Activated CD4-positive, CD25-positive, alpha-beta regulatory T cell treated with anti-CD3 and anti-CD28 coated beads, Interleukin-2, amount 50 U/mL, for 16 hours (primary cell): ENCODE measurements around the gene ECHS1.

Experiments used
- DNase-seq: peaks from one replicate; pipeline ENCODE4 v3.0.0-alpha.2; 2020; ENCODE audit warnings: low read depth, low spot score

The ECHS1 gene

DNA sequence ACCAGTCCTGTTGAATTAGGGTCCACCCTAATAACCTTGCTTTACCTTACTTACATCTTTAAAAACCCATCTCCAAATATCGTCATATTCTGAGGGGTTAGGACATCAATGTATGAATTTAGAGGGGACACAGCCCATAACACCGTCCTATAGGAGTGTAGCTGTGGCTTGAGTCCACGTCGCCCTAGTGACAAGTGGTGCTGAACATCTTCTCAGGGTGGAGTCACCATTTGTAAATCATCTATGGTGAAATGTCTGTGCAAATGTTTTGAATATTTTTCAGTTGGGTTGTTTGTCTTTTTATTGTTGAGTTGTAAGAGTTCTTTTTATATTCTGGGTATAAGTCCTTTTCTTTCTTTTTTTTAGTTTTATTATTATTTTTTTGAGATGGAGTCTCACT is 31.2 kb downstream of the ECHS1 start:
- no peak for DNase-seq

GRCh38 chr10:133339708-133340380 is 33.3 kb downstream of the ECHS1 start:
- no peak for DNase-seq

DNA sequence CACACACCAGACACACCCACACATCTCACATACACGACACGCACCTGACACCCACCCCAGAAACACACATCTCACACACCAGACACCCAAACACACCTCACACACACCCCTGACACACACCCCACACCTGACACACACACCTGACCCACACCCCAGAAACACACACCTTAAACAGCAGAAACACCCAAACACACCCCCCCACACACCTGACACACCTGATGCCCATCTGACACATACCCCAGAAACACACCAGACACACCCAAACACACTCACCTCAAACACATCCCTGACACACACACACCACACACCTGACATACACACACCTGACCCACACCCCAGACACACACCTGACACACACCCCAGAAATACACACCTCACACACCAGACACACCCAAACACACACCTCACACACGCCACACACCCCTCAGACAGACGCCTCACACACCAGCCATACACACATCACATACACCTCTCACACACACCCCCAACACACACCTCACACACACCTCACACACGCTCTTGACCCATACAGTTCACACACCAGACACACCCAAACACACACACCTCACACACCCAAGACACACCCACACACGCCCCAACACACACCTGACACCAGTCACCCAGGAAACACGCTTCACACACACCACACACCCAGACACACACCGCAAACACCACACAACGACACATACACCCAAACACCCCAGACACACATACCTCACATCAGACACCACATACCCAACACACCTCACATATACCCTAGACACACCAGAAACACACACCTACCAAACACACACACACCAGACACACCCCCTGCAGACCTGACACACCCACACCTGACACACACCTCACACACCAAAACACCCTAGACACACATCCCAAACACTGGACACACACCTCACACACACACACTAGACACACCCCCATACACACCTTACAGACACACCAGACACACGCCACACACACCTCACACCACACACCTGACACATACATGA is 34.8 kb downstream of the ECHS1 start:
- DNase-seq, result no peak

- no peak for DNase-seq
These were observed 35.8 kb downstream of the ECHS1 start for GRCh38 chr10:133337370-133337725.

DNA sequence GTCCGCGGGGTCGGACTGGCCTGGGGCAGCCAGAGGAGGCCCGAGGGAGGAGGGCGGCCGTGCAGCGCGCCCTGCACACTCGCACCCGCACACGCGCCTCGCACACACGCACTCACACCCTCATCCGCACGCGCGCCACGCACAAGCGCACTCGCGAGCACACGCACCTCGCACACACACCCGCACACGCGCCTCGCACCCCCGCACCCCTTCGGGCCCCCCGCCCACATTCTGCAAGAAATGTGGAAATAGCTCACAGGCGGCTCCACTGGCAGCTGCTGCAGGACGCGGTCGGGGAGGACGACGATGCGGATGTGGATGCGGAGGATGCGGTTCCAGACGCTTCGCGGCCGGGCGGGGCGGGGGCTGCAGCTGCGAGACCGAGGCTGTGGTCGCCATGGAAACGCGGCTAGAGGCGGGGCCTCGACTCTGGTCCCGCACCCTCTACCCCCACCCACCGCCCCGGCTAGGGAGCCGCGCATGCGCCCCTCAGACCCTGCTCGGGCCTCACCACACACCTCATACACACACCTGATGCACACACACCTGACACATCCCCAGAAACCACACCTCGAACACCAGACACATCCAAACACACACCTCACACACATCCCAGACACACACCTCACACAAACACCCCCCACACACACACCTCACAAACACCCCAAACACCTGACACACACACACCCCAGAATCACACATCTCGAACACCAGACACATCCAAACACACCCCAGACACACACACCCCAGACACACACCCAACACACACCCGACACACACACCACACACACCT is 36.4 kb downstream of the ECHS1 start, which contains the start of gene CALY:
Gene CALY (minus strand): TSS at position 320 of the 793 bp plus-strand sequence. CDS start 7,907 bp downstream, outside the sequence.
- peak; percentile 58 for DNase-seq

DNA sequence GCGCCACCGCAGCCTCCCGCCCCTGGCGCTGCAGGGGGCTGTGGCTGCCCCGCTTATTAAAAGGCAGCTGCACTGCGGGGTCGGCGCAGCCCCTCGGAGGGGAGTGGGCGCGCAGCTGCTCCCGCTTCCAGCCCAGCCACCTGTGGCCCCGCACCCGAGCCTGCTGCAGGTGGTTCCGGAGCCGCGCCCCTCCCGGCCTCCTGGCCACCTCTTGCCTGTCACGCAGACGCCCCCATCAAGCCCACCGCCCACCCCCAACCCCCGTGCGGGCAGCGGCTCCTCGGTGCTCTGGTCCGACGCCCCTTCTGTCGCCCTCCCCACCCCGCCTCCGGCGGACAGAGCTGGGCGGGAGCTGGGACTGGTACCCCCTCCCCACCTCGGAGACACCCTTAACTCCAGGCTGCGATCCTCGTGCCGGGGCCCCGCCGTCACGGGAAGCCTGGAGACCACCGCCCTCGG is 37.0 kb downstream of the ECHS1 start:
- DNase-seq, result no peak

DNA sequence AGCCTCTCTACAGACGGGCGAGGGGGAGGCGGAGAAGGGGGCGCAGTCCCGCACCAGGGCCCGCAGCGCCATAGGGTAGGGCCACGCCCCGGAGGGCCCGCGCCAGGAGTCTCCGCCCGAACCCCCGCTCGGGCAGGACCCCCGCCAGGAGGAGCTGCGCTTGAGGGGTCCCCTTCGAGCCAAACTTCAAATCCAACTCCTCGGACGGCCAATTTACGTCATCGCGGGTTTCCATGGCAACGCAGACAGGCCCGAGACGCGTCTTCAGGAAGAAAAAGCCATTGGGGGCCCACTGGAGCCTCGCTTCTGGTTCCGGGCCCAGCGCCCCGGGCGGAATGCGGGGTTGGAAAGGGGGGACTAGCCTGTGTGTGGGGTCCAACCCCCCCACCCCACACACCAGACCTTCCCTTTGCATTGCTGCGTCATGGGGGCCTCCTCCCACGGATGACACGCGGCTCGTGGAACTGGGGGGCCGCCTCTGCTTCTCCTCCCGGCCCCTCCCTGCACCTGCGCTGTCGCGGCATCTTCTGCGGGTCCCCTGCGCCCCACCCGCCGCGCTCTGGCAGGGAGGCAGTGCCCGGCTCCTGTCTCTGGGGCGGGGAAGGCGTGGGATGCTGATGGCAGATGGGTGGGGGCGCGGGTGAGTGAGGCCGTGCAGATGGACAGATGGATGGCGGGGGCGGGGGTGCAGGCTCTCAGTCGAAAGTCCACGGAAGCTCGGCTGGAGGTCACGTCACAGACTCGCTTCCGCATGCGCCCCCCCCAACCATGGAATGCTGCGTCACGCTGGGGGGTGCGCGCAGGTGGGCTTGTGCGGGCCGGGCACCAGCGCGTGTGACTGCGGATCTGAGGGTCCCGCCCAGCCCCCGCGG is 37.7 kb downstream of the ECHS1 start:
- peak; percentile 55 for DNase-seq

GRCh38 chr10:133334503-133335245 is 38.5 kb downstream of the ECHS1 start:
- DNase-seq, result no peak

DNA sequence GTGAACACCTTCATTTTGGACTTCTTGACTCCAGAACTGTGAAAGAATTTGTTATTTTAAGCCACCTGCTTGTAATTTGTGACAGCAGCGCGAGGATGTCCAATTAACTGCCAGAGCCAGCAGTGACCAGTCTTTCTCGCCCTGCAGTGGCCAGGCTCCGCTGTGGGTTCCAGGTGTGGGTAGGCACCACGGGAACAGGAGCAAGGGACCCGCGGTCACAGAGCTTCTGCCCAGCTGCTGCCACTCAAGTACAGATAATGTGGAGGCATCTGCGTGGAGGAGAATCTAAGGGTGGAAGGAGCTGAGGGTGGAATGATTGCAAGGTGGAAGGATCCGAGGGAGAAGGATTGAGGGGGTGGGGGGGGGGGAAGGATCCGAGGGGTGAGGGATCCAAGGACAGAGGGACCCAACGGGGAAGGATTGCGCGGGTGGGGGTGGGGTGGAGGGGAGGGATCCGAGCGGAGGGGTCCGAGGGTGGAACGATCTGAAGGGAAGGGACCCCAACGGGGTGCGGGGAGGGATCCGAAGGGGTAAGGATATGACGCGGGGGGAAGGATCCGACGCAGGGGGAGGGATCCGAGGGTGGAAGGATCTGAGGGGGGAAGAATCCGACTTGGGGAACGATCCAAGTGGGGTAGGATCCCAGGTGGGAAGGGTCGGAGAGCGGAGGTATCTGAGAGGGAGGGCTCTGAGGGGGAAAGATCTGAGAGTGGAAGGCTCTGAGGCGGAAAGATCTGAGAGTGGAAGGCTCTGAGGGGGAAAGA is 40.0 kb downstream of the ECHS1 start:
- no peak for DNase-seq

DNA sequence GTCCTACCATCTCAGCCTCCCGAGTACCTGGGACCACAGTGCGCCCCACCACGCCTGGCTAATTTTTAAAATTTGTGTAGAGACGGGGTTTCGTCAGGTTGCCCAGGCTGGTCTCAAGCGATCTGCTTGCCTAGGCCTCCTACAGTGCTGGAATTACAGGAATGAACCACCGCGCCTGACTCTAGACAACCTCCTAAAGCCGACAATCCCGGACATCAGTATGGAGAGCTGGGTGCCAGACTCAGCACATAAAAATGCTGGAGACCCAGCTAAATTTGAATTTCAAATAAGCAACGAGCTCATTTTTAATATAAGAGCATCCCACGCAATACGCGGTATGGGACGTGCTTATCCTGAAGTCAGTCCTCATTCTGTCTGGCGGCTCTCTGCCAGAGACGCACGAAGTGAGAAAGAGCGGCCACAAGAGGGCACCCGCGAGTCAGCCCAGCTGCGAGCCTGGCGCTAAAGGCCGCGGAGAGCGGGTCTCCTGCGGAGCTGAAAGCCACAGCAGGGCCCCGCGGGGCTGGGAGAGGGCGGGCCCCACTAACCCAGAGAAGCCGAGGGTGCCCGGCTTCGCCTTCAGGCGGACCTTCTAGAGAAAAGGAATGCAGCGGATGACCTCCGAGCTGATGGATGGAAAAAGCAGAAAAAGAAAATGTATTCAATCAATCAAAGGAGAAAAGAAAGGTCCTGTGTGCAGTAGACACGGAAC is 43.5 kb downstream of the ECHS1 start:
- peak; percentile 69 for DNase-seq

DNA sequence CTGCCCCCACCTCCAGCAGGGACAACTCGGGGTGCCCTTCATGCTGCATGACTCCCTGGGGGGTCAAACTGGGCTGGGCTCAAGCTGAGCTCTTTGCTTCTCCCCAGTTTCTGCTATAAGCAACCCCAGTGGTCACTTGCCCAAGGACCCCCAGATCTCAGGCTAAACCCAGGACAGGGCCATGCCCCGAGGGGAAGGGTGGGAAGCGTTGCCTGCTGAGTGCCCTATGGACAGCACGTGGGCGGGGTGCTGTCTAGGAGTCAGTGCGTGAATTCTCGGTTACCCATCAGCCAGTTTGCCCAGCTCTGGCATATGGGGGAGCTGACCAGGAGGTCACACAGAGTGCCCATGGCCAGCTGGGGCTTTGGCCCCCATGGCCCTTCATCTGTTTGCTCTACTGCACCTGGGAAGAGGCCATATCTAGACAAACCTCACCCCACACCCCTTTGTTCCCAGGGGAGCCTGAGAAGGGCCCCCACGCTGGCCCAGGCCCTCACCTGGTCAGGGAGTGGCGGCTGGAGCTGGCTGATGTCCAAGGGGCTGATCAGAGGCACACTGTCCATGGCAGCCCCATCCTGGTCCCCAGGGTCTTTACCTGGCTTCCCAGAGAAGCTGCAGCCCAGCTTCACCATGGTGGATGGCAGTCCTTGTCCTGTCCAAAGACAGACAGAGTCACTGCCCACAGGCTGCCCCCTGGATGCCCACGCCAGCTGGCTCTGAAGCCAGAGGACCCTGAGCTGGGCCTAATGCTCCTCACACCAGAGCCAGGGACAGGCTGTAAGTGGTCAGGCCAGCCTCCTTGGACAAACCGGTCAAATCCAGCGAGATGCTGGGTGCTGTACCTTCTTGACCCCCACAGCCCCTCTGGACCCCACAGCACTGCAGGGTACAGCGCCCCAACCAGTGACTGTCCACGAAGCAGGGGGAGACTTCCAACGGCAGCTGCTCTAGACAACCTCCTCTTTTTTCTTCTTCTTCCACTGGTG is 44.5 kb downstream of the ECHS1 start:
- DNase-seq, result no peak

- DNase-seq, result no peak
These were observed 45.4 kb downstream of the ECHS1 start for GRCh38 chr10:133327651-133328357.

DNA sequence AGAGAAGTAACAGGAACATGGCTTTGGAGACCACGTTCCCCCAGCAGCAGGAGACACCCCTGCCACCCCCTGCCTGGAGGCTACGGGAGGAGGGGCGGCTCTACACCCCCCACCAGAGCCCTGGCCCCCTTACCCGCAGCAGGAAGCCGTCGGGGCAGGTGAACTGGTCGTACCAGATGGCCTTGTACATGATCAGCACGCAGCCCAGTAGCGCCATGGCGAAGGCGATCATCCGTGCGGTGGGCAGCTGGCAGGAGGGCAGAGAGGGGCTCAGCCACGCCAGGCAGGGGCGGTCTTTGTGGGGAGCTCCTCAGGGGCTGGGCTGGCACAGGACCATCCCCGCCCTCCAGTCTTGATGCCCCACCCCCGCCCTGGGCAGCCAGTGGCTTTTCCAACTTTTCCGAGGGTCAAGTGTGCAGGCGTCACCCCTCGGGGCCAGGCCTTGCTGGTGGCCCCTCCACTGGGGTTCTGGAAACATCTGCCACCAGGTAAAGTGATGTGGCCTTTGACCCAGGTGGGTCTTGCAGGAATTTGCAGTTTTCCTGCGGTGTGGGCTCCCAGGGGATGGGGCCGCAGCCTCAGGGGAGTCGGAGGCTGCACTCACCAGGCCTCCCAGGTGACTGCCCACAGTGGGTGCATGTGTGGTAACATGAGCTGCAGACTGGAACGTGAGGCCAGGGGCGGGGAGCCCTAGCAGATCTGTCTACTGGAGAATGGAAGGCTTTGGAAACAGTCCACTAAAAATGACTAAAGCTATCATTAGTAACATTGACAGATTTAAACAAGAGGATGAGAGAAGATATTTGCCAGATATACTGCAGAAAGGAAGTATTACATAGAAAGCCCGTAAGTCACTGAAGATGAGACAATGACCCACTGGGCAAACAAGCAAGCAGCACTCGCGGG is 46.2 kb downstream of the ECHS1 start:
- no peak for DNase-seq

- no peak for DNase-seq
These were observed 47.0 kb downstream of the ECHS1 start for GRCh38 chr10:133326223-133326551.

DNA sequence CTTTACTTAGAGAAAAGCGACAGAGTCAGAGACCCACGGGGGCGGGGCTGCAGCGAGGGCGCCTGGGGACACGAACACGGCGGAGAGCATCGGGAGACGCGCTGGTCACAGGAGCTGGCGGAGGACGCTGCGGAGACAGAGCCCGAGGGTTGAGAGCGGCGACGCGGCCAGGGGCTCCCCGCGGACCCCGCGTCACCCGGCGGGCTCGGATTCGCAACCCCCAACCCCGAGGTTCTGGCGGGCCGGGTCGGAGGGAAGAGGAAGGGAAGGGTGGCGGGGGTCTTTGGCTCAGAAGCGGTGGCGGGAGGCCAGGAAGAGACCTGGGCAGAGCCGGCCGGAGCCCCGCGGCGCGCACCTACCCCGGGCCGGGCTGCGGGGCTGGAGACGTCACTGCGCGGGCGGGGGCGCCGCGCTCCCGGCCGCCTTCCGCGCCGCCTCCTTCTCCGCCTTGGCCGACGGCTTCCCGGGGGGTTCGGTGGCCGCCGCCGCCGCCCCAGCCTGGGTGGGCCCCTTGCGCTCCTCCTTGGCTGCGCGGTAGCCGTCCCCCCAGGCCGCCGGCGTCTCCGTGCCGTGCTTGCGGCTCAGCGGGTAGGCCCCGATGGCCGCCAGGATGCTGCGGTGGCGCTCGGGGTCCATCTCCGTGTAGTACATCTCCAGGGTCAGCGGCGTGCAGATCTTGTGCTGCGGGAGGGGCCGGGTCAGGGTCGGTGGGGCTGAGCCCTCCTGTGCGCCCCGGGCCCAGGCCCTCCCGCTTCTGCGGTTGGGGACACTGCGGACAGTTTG is 47.5 kb downstream of the ECHS1 start:
- DNase-seq, result no peak
